Measurements from ENCODE around the gene RBFOX2. TPM values are rescaled to one million over a fixed set of nuclear protein-coding genes. Genes with fewer than 3 reads are reported as not detected.
"Not testable (repeated sequence)": the region's sequence is repeated elsewhere in the genome, so short reads cannot be mapped to it uniquely, and the experiment has no call there.

The RBFOX2 gene
- total RNA-seq, 1 donor from 2014 or later: 210 TPM

DNA sequence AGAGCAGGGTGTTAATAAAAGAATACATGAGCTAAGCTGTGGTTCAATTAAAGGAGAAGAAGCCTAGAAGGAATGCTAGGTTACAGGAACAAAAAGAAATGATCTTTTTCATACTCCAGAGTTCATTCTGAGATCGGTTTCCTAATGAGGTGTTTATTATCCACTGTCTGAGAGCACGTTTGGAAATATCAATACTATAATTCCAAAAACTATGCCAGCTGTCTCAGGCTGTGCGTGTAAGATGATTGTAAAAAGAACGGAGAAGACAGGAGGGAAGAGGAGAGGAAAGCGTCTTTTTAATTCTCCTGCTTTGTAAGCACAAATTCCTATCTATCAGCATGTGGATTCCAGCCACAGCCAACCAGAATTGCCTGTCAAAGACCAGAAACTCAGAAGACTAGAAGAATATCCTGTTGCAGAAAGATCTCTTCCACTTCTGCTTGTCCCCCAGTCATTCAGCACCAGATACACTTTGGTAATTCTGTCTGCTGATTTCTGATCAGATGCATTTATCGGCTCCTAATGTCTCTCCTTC is 285.2 kb downstream of the RBFOX2 start:
- no peaks in the 10 kb centered on the region for H3K9me3 Mint-ChIP-seq
- TF ChIP-seq, protein P1, sequence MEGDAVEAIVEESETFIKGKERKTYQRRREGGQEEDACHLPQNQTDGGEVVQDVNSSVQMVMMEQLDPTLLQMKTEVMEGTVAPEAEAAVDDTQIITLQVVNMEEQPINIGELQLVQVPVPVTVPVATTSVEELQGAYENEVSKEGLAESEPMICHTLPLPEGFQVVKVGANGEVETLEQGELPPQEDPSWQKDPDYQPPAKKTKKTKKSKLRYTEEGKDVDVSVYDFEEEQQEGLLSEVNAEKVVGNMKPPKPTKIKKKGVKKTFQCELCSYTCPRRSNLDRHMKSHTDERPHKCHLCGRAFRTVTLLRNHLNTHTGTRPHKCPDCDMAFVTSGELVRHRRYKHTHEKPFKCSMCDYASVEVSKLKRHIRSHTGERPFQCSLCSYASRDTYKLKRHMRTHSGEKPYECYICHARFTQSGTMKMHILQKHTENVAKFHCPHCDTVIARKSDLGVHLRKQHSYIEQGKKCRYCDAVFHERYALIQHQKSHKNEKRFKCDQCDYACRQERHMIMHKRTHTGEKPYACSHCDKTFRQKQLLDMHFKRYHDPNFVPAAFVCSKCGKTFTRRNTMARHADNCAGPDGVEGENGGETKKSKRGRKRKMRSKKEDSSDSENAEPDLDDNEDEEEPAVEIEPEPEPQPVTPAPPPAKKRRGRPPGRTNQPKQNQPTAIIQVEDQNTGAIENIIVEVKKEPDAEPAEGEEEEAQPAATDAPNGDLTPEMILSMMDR (IDR thresholded peaks at IDR 0.05; ENCODE audit: unreplicated experiment): no peak
- peaks cover 31% of the 10 kb centered on the region for H3K4me1 Mint-ChIP-seq
- H3K27me3 Mint-ChIP-seq (ENCODE audit: low read depth): no peaks in the 10 kb centered on the region
- DNase-seq (ENCODE audit: low spot score in 2 of 2, unreplicated experiment in 2 of 2): no peak
- H3K4me3 Mint-ChIP-seq: no peak overlapping the region
- peaks cover 34% of the 10 kb centered on the region for H3K36me3 Mint-ChIP-seq
- no peak overlapping the region for H3K27ac Mint-ChIP-seq

DNA sequence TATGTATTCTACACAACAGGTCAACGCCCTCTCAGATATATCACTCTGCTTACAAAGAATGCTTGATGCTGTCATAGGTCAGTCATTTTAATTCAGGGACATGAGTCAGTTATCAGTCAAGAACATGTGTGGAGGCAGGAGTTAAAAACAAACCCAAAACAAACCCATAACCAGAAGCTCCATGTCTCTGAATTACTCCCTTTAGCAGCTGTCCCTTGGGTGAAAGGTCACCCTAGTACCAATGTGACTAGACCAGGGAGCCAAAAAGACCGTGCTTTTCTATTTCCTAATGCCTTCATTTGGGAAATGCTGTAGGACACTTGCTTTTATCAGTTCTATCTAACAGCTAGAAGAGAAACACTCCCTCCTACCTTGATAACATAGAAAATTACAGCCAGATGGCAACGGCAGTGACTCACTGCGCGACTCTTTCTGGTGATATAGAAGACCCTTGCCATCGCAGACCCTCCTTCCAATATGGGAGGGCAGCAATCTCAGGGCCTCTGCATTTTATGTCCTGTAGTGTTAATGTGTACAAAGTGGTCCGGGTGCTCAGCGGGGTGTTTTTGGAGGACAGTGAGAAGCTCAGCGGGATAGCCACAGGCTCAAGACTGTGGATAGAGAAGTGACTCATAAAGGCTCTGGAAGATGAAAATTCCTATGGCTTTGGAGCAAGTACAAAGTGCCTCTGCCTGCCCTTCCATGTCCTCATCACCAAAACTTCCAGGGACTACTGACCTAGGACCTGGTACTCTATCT is 286.1 kb downstream of the RBFOX2 start:
- no peak for DNase-seq (ENCODE audit: low spot score in 2 of 2, unreplicated experiment in 2 of 2)
- TF ChIP-seq, protein P1 (IDR thresholded peaks at IDR 0.05; ENCODE audit: unreplicated experiment): no peak
- no peaks in the 10 kb centered on the region for H3K9me3 Mint-ChIP-seq

DNA sequence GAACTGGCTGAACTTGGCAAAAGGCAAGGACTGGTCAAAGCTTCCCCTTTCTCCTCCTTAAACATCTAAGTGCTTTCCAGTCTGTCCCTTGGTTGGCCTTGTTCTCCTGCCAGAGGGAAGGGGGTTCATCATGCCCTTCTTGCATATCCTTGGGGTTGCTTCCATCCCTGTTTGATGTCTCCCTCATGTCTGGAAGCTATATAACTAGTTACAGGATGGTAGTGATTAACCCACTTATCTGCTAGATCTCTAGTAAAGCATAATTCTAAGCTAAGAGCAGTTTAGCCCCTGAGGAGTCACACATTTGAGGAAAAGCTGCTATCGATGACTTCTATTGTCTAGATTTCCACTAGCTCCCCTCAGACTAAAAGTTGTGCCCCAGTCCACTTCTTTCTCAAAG is 288.0 kb downstream of the RBFOX2 start:
- no peak for DNase-seq (ENCODE audit: low spot score in 2 of 2, unreplicated experiment in 2 of 2)
- TF ChIP-seq, protein P1 (IDR thresholded peaks at IDR 0.05; ENCODE audit: unreplicated experiment): no peak
- H3K4me1 Mint-ChIP-seq: peaks cover 29% of the 10 kb centered on the region
- H3K4me3 Mint-ChIP-seq: no peak overlapping the region
- H3K27ac Mint-ChIP-seq: no peak overlapping the region
- peaks cover 4% of the 10 kb centered on the region for H3K9me3 Mint-ChIP-seq
- peaks cover 48% of the 10 kb centered on the region for H3K36me3 Mint-ChIP-seq
- no peaks in the 10 kb centered on the region for H3K27me3 Mint-ChIP-seq (ENCODE audit: low read depth)

More for the DNA sequence above, 286.1 kb downstream of the RBFOX2 start:
- Mint-ChIP-seq H3K27me3 (ENCODE audit: low read depth) (no peaks in the 10 kb centered on the region), H3K4me1 (peaks cover 29% of the 10 kb centered on the region), H3K4me3 (no peak overlapping the region), H3K36me3 (peaks cover 42% of the 10 kb centered on the region), H3K27ac (peak overlapping the region; percentile 58)

DNA sequence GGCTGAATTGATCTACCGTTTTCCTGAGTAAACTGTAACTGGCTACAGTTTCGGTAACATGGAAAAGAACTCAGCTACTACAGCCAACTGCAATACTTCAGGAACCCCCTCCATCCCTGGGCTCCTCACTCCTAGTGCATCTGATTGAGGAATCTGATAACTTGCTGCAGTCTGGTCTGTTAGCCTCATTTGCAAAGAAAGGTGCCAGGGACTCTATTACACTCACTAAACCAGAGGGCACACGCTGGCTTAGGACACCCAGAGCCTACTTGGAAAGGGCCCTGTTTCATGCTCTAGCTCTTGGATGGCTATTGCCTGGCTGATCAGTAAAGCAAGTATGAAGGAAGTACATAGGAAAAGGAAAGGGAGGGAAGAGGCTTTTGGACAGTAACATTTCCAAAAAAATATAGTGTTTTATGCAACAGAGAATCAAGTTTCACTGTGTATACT is 288.7 kb downstream of the RBFOX2 start:
- Mint-ChIP-seq H3K36me3 (peaks cover 49% of the 10 kb centered on the region), H3K27ac (peak overlapping the region; percentile 26), H3K9me3 (peaks cover 7% of the 10 kb centered on the region), H3K4me3 (no peak overlapping the region), H3K27me3 (ENCODE audit: low read depth) (no peaks in the 10 kb centered on the region), H3K4me1 (peaks cover 27% of the 10 kb centered on the region)
- TF ChIP-seq, protein P1 (IDR thresholded peaks at IDR 0.05; ENCODE audit: unreplicated experiment): no peak
- DNase-seq (ENCODE audit: low spot score in 2 of 2, unreplicated experiment in 2 of 2): no peak

DNA sequence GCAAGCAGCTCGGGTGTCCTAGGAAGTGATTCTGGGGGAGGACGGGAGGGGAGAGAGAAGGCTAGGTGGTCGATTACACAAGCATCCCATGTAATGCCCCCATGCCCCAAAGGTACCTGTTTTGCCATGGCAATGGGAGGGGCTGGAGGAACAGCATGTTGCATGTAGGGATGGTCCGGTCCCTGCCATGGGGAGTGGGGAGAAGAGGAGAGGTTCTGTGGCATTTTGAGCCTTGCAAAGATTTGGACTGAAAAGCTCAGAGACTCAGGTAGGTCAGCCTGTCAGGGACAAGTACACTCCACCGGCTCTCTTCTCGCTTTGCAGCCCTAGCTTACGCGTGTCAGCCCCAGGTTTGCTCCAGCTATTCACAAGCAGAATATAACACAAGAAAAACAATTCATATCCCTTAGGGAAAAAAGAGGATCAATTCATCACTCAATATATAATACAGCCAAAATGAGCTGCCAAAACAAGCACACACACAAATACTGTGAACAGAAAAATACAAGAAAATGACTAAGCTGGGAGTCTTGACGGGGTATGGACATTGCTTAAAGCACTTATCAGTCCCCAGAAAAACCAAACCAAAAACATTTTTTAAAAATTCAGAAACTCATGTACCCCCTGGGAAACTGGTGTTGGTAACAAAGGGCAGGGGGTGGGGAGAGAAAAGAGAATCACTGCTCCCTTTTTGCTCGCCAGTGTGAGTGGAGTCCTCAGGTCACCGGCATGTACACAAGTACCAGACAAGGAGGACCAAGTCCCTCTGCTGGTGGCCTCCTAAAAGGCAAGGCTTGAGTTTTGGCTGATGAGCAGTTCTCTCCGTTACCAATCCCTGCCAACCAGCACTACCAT is 289.3 kb downstream of the RBFOX2 start:
- DNase-seq (ENCODE audit: low spot score in 2 of 2, unreplicated experiment in 2 of 2): no peak
- Mint-ChIP-seq H3K27me3 (ENCODE audit: low read depth) (no peaks in the 10 kb centered on the region), H3K4me1 (peaks cover 22% of the 10 kb centered on the region), H3K36me3 (peaks cover 45% of the 10 kb centered on the region), H3K4me3 (no peak overlapping the region), H3K27ac (peak overlapping the region; percentile 27), H3K9me3 (peaks cover 7% of the 10 kb centered on the region)
- TF ChIP-seq, protein P1 (IDR thresholded peaks at IDR 0.05; ENCODE audit: unreplicated experiment): no peak

DNA sequence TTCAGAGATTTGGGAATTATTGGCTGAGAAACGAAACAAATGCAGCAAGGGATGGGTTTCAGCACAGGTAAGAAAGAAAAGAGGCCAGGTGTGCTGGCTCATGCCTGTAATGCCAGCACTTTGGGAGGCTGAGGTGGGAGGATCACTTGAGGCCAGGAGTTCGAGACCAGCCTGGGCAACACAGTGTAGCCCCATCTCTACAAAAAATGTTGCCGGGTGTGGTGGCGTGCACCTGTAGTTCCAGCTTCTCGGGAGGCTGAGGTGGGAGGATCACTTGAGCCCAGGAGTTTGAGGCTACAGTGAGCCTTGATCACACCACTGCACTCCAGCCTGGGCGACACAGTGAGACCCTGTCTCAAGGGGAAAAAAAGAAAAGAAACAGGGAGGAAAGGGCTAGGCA is 290.7 kb downstream of the RBFOX2 start:
- H3K27ac Mint-ChIP-seq; H3K27me3 Mint-ChIP-seq (ENCODE audit: low read depth); H3K9me3 Mint-ChIP-seq; DNase-seq (ENCODE audit: low spot score in 2 of 2, unreplicated experiment in 2 of 2); H3K4me3 Mint-ChIP-seq: not testable (repeated sequence)
- Mint-ChIP-seq H3K4me1 (peaks cover 12% of the 10 kb centered on the region), H3K36me3 (peaks cover 40% of the 10 kb centered on the region)
